ENCODE measurements around the gene TBX15. TPM values are rescaled to one million over a fixed set of nuclear protein-coding genes. Genes with fewer than 3 reads are reported as not detected.

Gene TBX15
- 0.33 and 0.63 TPM in 2 replicates for total RNA-seq (ENCODE audit: low replicate concordance)

GRCh38 chr1:118988186-118989005 lies at the start of gene TBX15:
TBX15 (minus strand) TSS chr1:118988343; CDS start chr1:118987795, 548 bp downstream.
- TF ChIP-seq CTCF (IDR thresholded peaks at IDR 0.05; ENCODE audit: insufficient read depth, low read length), result no peak
- DNase-seq (ENCODE audit: low read depth), result no peak
- peak within 1 kb of the TSS; percentile 55 for H3K4me3 ChIP-seq (ENCODE audit: low read depth, low read length)

- TF ChIP-seq CTCF (IDR thresholded peaks at IDR 0.05; ENCODE audit: insufficient read depth, low read length), result no peak
- no peak for DNase-seq (ENCODE audit: low read depth)
- H3K4me3 ChIP-seq (ENCODE audit: low read depth, low read length), result no peak overlapping the region
Measured at GRCh38 chr1:119034359-119034758, 46.2 kb upstream of the TBX15 start.

- TF ChIP-seq CTCF (IDR thresholded peaks at IDR 0.05; ENCODE audit: insufficient read depth, low read length), result no peak
- no peak for DNase-seq (ENCODE audit: low read depth)
- H3K4me3 ChIP-seq (ENCODE audit: low read depth, low read length), result no peak overlapping the region
Measured at GRCh38 chr1:119032986-119033385, 44.8 kb upstream of the TBX15 start.

GRCh38 chr1:119027759-119028158 lies 39.6 kb upstream of the TBX15 start:
- DNase-seq (ENCODE audit: low read depth), result no peak
- TF ChIP-seq CTCF (IDR thresholded peaks at IDR 0.05; ENCODE audit: insufficient read depth, low read length), result no peak
- H3K4me3 ChIP-seq (ENCODE audit: low read depth, low read length), result no peak overlapping the region

- no peak for TF ChIP-seq CTCF (IDR thresholded peaks at IDR 0.05; ENCODE audit: insufficient read depth, low read length)
- DNase-seq (ENCODE audit: low read depth), result no peak
- H3K4me3 ChIP-seq (ENCODE audit: low read depth, low read length), result no peak overlapping the region
Measured at GRCh38 chr1:119026956-119027355, 38.8 kb upstream of the TBX15 start.

GRCh38 chr1:119015547-119015946 lies 27.4 kb upstream of the TBX15 start:
- no peak for DNase-seq (ENCODE audit: low read depth)
- no peak overlapping the region for H3K4me3 ChIP-seq (ENCODE audit: low read depth, low read length)
- TF ChIP-seq CTCF (IDR thresholded peaks at IDR 0.05; ENCODE audit: insufficient read depth, low read length), result no peak

Data from fibroblast of the aortic adventitia (primary cell).